GM12878 (cell line): ENCODE results near the gene ATF2. TPM values are rescaled to one million over a fixed set of nuclear protein-coding genes. Genes with fewer than 3 reads are reported as not detected.

Source experiments
- ATAC-seq: fragments of 200-7000 bp; cut with Tn5 transposase; 3 replicates; pipeline ENCODE4 v1.9.1; 2020; ENCODE audit warnings: mild to moderate bottlenecking, moderate library complexity
- BruUV-seq: library from RNA; stranded (reverse); fragments of 400-500 nt; replicated peaks from 2 replicates; lab custom pipeline; 2021; lab: Mats Ljungman, UMichigan
- CTCF ChIA-PET: fragments of 300-600 bp; sonication (Branson Sonifier 250); formaldehyde crosslinking; extraction: SDS; loops from one replicate; lab custom pipeline; 2021; ENCODE audit warnings: inconsistent platforms; lab: Yijun Ruan, JAX
- POLR2A ChIA-PET: fragments of 350-600 bp; formaldehyde crosslinking; extraction: SDS; loops from one replicate; lab custom pipeline; 2021; ENCODE audit warnings: inconsistent platforms; lab: Charles Lee
- RAD21 ChIA-PET: fragments of 300-600 bp; sonication (Branson Sonifier 250); formaldehyde crosslinking; loops from one replicate; lab custom pipeline; 2023; ENCODE audit warnings: antibody characterized with exemption; ENCODE audit not compliant: unreplicated experiment; lab: Charles Lee
- SMC1A ChIA-PET: fragments of 300-600 bp; sonication (Branson Sonifier 250); formaldehyde crosslinking; loops from one replicate; lab custom pipeline; 2023; ENCODE audit not compliant: unreplicated experiment, uncharacterized antibody; lab: Charles Lee
- DNase-seq: peaks from one replicate; pipeline ENCODE4 v3.0.0-alpha.2; 2011; ENCODE audit warnings: low read depth, low spot score
- FAIRE-seq: peaks from 3 replicates; lab custom pipeline; 2011; peaks lifted over from hg19 to GRCh38; lab: Jason Lieb, UNC
- H2AFZ ChIP-seq: 2 replicates; pipeline ENCODE4 v1.6.0; 2011; ENCODE audit warnings: low read depth, low read length, control low read depth; ENCODE audit not compliant: control insufficient read depth
- H3K27ac ChIP-seq: 2 replicates; pipeline ENCODE4 v1.5.1; 2011; ENCODE audit warnings: control low read depth; ENCODE audit not compliant: control insufficient read depth, insufficient read depth
- H3K27me3 ChIP-seq, 2 experiments: replicated peaks in 1 of 2; 2 replicates each; pipeline versions ENCODE4 v1.6.0 to v1.6.1; 2011; ENCODE audit warnings: low read length in 1 of 2; ENCODE audit not compliant: control insufficient read depth in 2 of 2, insufficient read depth in 2 of 2
- H3K36me3 ChIP-seq, 2 experiments: 2 replicates each; pipeline ENCODE4 v1.5.1; 2011; ENCODE audit warnings: low read length in 1 of 2; ENCODE audit not compliant: control insufficient read depth in 2 of 2, insufficient read depth in 2 of 2
- H3K4me1 ChIP-seq: 2 replicates; pipeline ENCODE4 v1.6.1; 2011; ENCODE audit warnings: mild to moderate bottlenecking, low read length, moderate library complexity, mixed read lengths; ENCODE audit not compliant: control insufficient read depth, insufficient read depth
- H3K4me2 ChIP-seq: 2 replicates; pipeline ENCODE4 v1.6.0; 2011; ENCODE audit warnings: control low read depth; ENCODE audit not compliant: control insufficient read depth, insufficient read depth
- H3K4me3 ChIP-seq: fragments of 200-600 bp; sonication (generic); 2 replicates; pipeline ENCODE4 v1.5.1; 2016
- H3K79me2 ChIP-seq: 2 replicates; pipeline ENCODE4 v1.6.0; 2011; ENCODE audit warnings: low read length; ENCODE audit not compliant: control insufficient read depth, insufficient read depth
- H3K9ac ChIP-seq: 2 replicates; pipeline ENCODE4 v1.8.0; 2011; ENCODE audit warnings: low read length, control low read depth, mixed read lengths; ENCODE audit not compliant: control insufficient read depth, insufficient read depth
- H3K9me3 ChIP-seq: replicated peaks from 3 replicates; pipeline ENCODE4 v1.5.1; 2011; ENCODE audit warnings: mild to moderate bottlenecking, low read length; ENCODE audit not compliant: control insufficient read depth, insufficient read depth
- H4K20me1 ChIP-seq: 2 replicates; pipeline ENCODE4 v1.6.0; 2011; ENCODE audit not compliant: control insufficient read depth, insufficient read depth
- BMI1 ChIP-seq: fragments of 450-650 bp; IDR thresholded peaks from 2 replicates; pipeline ENCODE4 v1.6.1; 2016; ENCODE audit warnings: mild to moderate bottlenecking, moderate library complexity, borderline replicate concordance
- EZH2 ChIP-seq: IDR thresholded peaks from 2 replicates; pipeline ENCODE4 v1.6.1; 2012; ENCODE audit warnings: low read depth, mild to moderate bottlenecking, control low read depth, inconsistent platforms, low read length, borderline replicate concordance; ENCODE audit not compliant: control insufficient read depth
- JUND ChIP-seq: IDR thresholded peaks from 2 replicates; pipeline ENCODE4 v1.6.1; 2012; ENCODE audit warnings: low read depth, mild to moderate bottlenecking, low read length, improper control_type of control experiment, moderate library complexity
- POLR2AphosphoS5 ChIP-seq: IDR thresholded peaks from 2 replicates; pipeline ENCODE4 v1.6.1; 2011; ENCODE audit warnings: mild to moderate bottlenecking, low read length, inconsistent platforms
- PRDM15 ChIP-seq: fragments of 450-650 bp; formaldehyde crosslinking; IDR thresholded peaks from 2 replicates; pipeline ENCODE4 v1.4.0; 2020; ENCODE audit warnings: mild to moderate bottlenecking, moderate library complexity
- SMARCA5 ChIP-seq: fragments of 450-650 bp; IDR thresholded peaks from 2 replicates; pipeline ENCODE4 v1.6.1; 2017; ENCODE audit warnings: mild to moderate bottlenecking
- SUPT20H ChIP-seq: IDR thresholded peaks from 2 replicates; pipeline ENCODE4 v1.6.1; 2011; ENCODE audit warnings: low read depth, mild to moderate bottlenecking, low read length, moderate library complexity, borderline replicate concordance; ENCODE audit not compliant: control insufficient read depth
- ZBTB11 ChIP-seq: fragments of 450-650 bp; formaldehyde crosslinking; IDR thresholded peaks from 2 replicates; pipeline ENCODE4 v1.5.0; 2022; ENCODE audit warnings: mild to moderate bottlenecking, missing genetic modification characterization
- WGBS: methylation state at CpG from one replicate; pipeline ENCODE4 v1.1.6; 2016; ENCODE audit warnings: low lambda C conversion rate; ENCODE audit not compliant: insufficient replicate concordance, insufficient coverage; ENCODE audit errors: missing lambda C conversion rate; 5-methylcytosine and 5-hydroxymethylcytosine counted together
- in situ Hi-C: fragments of 300-500 bp; cut with MboI; formaldehyde crosslinking; loops from 9 replicates; pipeline ENCODE4 v1.14.3; 2018; ENCODE audit warnings: mixed read lengths
- intact Hi-C: fragments of 100-400 bp; cut with micrococcal nuclease; formaldehyde crosslinking; loops from one replicate; pipeline ENCODE4 v1.14.2; 2022; ENCODE audit not compliant: unreplicated experiment
- polyA plus RNA-seq, 11 experiments: library from polyadenylated mRNA; depleted of rRNA in 4 of 11; unstranded in 6 of 11; stranded (reverse) in 5 of 11; fragments of >200 nt; fragmentation: Nextera tagmentation in 4 of 11; fragmentation: Illumina TruSeq in 1 of 11; extraction: Ambion mirVana in 4 of 11; extraction: Trizol in 1 of 11; gene quantifications; 1 replicate in 1 of 11; 2 replicates in 10 of 11; pipeline versions ENCODE4 v1.2.1 to v1.2.3, GENCODE V29; 2011 to 2016; ENCODE audit warnings: inconsistent platforms in 2 of 11, missing spikeins in 2 of 11, low read depth in 1 of 11
- total RNA-seq, 4 experiments: library from RNA; depleted of rRNA in 3 of 4; stranded (reverse); fragments of >200 nt in 3 of 4; fragmentation: Illumina TruSeq in 1 of 4; extraction: Trizol in 1 of 4; gene quantifications; 2 replicates each; pipeline versions ENCODE4 v1.2.1 to v1.2.3, GENCODE V29; 2013 to 2021
- TF ChIP-seq, protein P1 (sequence below): IDR thresholded peaks from 2 replicates; pipeline ENCODE4 v1.6.1; 2011; ENCODE audit warnings: low read depth, mild to moderate bottlenecking, low read length, moderate library complexity, borderline replicate concordance; ENCODE audit errors: extremely low read depth

ATF2 gene
- total and polyA plus RNA-seq, 10 of the 15 experiments (the other 5 are each of a cell fraction or from before 2014, with no cell fraction given) = 10.3 to 78.0 (median 36.0) TPM

DNA sequence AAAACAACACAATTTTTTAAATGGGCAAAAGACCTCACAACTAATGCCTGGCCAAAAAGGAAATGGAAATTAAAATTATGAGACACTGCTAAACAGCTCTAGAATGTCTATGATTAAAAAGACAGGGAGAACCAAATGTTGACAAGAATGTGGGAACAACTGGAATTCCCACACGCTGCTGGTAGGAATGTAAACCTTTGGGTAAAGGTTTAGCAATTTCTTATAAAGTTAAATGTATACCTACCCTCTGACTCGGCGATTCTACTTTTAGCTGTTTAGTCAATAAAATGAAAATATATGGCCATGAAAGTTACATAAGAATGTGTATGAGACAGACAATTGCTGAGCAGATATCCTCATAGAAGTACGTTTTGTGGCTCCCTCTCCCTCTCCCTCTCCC lies 60.9 kb downstream of the ATF2 start:
- CTCF ChIA-PET = interaction anchor here (4.0 kb wide), 1 partner anchor 80 kb away, joined by 14 read pairs; no protein-coding TSS in a partner anchor
- intact Hi-C loops = no loop called here
- no peaks in the 10 kb centered on the region for H3K79me2 ChIP-seq

More for the DNA sequence above, 60.9 kb downstream of the ATF2 start:
- Histone ChIP-seq H3K27ac (no peak overlapping the region), H3K27me3 (no peaks in the 10 kb centered on the region), H3K9ac (no peak overlapping the region), H3K4me3 (no peak overlapping the region), H2AFZ (no peak overlapping the region), H3K36me3 (peaks cover 0 to 11% of the 10 kb centered on the region in 2 experiments; a peak in 1 of 4 replicates), H3K4me2 (no peak overlapping the region), H3K9me3 (no peaks in the 10 kb centered on the region)
- RAD21 ChIA-PET = interaction anchor here (1.3 to 1.5 kb wide), 2 partner anchors 80 to 97 kb away, joined by 3 read pairs; no protein-coding TSS in a partner anchor
- SMC1A ChIA-PET = interaction anchor here (0.6 to 1.4 kb wide), 2 partner anchors 12 to 512 kb away, joined by 3 read pairs; no protein-coding TSS in a partner anchor
- in situ Hi-C loops = no loop called here
- BruUV-seq = no TSS peak
- 94% methylated on average over 4 of the region's 4 CpGs for WGBS
- TF ChIP-seq BMI1 = no peak
- no peak for TF ChIP-seq SMARCA5
- TF ChIP-seq PRDM15 (CRISPR knock-in tag) = no peak
- TF ChIP-seq SUPT20H = no peak
- no peak for TF ChIP-seq ZBTB11 (CRISPR knock-in tag)
- no peak for TF ChIP-seq JUND
- TF ChIP-seq EZH2 = no peak
- no peak for TF ChIP-seq POLR2AphosphoS5
- TF ChIP-seq, protein P1, sequence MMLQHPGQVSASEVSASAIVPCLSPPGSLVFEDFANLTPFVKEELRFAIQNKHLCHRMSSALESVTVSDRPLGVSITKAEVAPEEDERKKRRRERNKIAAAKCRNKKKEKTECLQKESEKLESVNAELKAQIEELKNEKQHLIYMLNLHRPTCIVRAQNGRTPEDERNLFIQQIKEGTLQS = no peak
- TF ChIP-seq, all 136 proteins: peak for 0
- FAIRE-seq = no peak
- no peak for DNase-seq
- POLR2A ChIA-PET = interaction anchor here (1.2 kb wide), 1 partner anchor 79 kb away, joined by 5 read pairs; no protein-coding TSS in a partner anchor
- no peak for ATAC-seq
- H3K4me1 ChIP-seq = no peaks in the 10 kb centered on the region
- H4K20me1 ChIP-seq = no peaks in the 10 kb centered on the region; the same call in 1 of the 2 replicates
